ENCODE results near the gene TTC21A.

TTC21A gene

DNA sequence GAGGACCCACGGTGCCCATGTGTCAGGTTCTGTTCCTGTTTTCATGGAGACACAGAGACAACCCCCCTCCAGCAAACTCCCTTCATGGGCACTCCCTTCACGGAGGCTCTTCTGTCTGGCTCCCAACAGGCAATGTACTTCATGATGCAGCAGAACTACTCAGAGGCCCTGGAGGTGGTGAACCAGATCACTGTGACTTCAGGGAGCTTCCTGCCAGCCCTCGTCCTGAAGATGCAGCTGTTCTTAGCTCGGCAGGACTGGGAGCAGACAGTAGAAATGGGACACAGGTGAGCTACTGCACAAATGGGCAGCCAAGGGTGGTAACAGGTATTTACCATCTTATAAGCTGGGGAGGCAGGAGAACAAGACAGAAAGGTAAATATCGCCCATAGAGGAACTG, 7.0 kb downstream of the TTC21A start:
- no peak for DNase-seq (ENCODE audit: low read depth in 2 of 2)

DNA sequence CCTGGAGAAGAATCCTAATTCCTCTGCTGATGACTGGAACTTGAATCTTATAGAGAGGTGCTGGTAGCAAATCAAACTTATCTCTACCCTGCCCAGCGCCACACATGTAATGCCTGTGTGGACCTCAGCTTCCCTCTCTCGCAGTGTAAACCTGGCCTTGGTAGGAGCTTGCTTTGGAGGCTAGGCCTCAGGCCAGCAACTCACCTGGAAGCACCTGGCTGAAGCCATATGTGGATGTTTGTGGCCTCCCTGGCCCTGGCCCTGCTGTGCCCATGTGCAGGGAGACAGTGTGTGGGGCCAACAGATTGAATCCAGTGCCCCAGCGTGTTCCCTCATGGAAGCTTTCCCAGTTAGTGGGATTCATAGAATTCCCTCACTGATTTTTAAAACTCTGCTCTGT, 8.4 kb downstream of the TTC21A start:
- DNase-seq (ENCODE audit: low read depth in 2 of 2), result no peak

DNA sequence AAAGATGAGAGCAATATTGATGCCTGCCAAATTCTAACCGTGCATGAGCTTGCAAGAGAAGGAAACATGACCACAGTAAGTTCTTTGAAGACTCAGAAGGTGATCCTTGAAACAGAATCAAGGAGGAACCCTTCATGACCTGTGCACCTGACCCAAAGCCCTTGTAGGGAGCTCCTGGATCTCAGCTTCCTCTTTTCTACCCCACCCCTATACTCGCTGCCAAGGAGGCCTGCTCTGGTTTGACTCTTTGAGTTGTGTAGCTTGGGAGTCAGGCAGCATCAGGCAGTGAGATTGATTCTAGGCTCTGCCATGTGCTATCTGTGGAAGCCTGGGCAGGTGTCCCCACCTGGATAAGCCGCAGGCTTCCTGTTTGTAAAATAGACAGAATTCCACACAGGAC, 10.6 kb downstream of the TTC21A start:
- DNase-seq (ENCODE audit: low read depth in 2 of 2), result no peak

DNA sequence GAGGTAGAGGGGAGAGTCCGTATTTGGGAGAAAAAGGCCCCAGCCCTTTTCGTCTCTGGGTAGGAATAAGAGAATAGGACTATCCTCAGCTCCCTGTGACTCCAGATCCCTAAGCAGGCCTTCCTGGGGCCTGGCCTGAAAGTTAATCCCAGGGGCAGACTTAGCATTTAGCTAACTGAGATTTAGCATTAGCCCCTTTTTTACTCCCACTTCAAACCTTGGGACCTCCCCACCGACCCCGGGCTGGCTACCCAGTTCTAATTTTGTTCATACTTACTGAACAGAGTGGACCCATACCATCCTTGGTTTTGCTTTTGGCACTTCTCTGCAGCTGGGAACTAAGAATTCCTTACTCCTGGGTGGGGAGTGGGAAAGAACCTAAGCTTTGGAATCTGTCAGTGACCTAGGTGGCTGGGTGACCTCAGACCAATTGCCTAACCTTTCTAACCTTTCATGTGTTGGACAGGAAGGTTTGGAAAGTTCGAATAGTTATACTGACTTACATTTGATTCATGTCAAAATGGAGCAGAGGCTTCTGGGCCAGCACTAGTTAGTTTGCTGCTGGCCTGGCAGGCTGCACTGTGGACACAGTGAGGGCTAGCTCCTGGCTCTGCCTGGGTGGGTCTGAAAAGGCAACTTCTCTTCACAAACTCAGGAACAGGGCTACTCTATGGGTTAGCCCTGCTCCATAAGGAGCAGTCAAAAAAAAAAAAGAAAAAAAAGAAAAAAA, 11.6 kb downstream of the TTC21A start:
- no peak for DNase-seq (ENCODE audit: low read depth in 2 of 2)

DNA sequence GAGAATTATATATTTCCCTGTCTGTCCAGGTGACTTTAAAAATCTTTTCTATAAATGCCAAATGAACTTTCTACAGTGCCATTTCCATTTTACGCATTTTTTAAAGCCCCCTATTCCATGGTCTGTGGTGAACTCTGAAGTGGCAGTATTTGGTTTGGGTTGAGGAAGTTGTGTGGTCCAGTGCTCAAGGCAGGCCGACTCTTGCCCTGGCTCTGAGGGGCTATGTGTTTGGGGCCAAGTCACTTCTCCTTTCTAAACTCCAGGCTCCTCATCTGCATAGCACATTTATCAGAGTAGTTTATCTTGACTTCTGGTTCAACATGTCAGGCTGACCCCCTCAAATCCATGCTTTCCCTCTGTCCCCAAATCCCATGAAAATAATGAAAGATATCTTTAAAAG, 14.1 kb downstream of the TTC21A start:
- no peak for DNase-seq (ENCODE audit: low read depth in 2 of 2)

DNA sequence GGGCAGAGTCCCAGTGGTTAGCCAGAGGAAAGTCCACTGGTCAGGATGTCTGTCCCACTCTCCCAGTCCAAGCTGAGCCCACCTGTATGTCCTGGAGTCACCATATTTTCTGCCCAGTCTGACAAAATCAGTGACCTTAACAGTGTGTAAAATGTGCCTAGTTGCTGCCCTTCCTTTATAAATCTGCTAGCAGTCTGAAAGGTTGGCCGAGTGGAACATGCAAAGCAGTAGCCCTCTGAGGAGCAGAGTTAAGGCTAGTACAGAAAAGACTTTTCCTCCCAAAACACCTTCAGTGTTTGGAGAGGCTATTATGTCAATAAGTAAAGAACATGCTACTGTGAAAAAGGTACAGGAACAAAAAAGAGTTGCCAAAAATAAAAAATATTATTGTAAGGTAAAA, 15.3 kb downstream of the TTC21A start:
- DNase-seq (ENCODE audit: low read depth in 2 of 2), result no peak

DNA sequence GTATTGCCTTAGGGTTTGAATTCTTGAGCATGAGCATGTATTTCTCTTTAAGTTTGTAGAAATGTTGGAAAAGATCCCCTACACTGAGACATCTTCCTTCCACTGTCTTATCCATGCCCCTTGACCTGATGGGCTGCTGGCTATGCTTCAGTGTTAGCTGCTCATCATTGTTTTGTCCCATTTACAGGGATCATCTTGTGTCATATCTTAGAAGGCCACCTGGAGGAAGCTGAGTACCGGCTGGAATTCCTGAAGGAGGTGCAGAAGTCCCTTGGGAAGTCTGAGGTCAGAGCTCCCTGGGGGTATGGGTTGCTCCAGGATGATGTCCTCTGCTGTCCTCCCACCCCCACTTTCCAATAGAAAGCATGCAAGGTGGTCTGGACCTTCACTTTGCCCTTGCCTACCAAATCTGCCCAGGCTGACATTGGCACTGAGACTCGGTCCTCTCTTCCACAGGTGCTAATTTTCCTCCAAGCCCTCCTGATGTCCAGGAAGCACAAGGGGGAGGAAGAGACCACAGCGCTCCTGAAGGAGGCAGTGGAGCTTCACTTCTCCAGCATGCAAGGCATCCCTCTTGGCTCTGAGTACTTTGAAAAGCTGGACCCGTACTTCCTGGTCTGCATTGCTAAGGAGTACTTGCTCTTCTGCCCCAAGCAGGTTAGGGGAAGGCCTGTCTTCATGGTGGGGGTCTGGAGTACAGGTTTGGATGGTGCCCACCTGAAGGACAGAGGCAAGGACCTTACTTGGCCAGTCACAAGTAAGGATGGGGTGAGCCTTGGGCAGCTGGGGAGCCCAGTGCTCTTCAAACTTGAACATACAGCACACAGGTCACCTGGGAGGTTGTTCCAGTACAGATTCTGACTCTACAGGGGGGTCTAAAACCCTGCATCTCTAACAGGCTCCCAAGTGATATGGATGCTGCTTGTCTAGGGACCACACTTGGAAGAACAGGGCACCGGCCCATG, 17.7 kb downstream of the TTC21A start:
- no peak for DNase-seq (ENCODE audit: low read depth in 2 of 2)

DNA sequence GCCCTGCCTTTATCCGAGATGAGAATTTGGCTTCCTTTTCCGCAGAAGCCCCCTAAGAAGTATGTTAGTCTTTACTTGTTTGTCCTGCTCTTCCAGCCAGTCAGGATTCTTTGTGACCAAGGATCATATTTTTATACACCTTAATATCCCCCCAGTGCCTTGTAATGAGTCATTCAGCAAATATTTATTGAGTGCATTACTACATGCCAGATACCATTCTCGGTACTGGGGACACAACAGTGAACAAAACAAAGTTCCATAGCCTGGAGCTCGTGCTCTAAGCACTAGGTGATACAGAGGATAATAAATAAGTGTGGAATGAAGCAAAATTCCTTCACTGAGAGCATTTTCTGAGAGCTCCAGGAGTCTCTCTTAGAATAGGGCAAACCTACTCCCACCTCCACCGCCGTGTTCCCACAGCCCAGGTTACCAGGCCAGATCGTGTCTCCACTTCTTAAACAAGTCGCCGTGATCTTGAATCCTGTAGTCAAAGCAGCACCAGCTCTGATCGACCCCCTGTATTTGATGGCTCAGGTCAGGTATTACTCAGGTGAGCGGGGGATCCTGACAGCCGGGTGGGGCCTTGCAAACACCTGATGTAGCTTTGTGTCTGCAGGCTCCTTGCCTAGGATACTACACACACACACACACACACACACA, 18.5 kb downstream of the TTC21A start:
- DNase-seq (ENCODE audit: low read depth in 2 of 2), result no peak

DNA sequence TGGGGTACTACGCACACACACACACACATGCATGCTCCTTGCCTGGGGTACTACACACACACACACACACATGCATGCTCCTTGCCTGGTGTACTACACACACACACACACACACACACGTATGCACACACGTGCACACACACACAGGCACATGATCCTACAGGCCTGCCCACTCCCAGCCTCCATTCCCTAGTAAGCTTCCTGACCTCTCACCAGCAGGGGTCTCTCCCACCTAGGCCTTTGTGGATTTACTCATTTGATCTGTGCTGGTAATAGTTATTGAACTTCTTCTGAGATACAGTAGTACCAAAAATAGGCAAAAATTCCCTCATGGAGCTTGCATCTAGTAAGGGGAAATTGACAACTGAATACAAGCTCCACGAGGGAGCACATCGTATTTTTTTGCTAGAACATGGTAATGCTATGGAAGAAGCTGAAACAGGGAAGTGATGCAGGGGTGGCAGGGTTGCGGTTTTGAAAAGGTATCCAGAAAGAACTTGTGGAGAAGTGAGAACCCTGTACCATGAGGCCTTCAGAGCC, 19.1 kb downstream of the TTC21A start:
- no peak for DNase-seq (ENCODE audit: low read depth in 2 of 2)

DNA sequence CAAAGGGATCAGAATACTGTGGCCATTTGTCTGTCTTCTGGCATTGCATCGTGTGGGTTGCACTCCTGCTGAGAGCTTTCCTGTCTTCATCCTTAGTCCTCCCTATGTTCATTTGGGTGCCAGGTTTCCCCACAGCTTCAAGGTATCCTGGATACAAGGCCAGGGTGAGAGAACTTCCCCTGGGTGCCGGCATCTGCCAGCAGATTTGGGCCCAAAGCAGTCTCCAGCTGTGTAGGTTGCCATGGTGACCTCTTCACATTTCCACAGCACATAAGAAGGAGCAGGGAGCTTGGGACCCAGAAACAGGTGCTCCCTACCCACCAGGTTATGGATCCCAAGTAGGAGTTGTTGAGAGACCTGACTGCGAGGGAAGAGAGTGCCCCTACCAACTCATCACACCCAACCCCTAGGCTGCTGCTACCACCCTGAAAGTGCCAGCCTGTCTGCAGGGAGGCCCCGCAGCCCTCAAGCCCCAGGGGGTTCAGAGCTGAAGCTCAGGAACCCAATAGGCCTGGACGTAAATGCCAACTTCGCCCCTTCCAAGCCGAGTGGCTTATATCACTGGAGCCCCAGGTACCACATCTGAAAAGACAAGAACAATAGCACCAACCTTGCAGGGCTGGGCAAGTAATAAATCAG, 19.9 kb downstream of the TTC21A start:
- no peak for DNase-seq (ENCODE audit: low read depth in 2 of 2)

DNA sequence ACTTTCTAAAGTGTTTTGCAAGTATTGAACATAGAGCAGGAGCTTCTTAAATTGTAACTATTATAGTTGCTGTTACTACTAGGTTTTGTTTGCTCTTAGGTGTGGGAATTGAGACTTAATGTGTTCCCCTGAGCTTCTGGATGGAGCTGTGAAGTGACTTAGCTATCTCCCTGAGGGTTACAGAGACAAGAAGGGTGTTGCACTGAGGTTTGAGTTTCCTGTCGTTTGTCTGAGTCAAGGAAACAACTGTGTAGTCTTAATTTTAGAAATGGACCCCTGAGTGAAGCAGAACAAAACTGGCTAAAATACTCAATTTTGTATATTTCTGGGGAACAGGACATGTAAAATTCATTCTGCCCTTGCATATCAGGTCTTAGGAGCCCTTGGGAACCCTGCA, 20.4 kb downstream of the TTC21A start:
- no peak for DNase-seq (ENCODE audit: low read depth in 2 of 2)

DNA sequence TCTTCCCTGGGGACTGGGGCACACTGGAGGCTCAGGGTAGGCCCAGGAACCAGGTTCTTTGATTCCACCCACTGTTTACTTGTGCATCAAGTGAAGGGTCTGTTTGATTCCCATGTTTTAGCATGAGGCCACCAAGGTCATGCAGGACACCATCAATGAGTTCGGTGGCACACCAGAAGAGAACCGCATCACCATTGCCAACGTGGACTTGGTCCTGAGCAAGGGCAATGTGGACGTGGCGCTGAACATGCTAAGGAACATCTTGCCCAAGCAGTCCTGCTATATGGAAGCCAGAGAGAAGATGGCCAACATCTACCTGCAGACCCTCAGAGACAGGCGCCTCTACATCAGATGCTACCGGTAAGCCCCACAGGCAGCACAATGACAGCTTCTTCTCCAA, 21.5 kb downstream of the TTC21A start:
- no peak for DNase-seq (ENCODE audit: low read depth in 2 of 2)

DNA sequence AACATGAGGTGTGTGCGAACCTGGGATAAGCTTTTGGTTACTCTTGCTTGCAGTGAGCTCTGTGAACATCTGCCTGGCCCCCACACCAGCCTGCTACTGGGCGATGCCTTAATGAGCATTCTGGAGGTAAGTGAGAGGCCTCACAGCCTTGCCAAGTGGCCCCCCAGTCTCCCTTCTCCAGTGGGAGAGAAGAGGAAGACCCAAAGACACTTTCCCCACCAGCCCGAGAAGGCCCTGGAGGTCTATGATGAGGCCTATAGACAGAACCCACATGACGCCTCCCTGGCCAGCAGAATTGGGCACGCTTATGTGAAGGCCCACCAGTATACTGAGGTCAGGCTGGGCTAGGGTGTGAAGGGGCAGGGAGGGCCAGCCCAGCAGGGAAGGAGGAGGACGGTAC, 22.5 kb downstream of the TTC21A start:
- no peak for DNase-seq (ENCODE audit: low read depth in 2 of 2)

DNA sequence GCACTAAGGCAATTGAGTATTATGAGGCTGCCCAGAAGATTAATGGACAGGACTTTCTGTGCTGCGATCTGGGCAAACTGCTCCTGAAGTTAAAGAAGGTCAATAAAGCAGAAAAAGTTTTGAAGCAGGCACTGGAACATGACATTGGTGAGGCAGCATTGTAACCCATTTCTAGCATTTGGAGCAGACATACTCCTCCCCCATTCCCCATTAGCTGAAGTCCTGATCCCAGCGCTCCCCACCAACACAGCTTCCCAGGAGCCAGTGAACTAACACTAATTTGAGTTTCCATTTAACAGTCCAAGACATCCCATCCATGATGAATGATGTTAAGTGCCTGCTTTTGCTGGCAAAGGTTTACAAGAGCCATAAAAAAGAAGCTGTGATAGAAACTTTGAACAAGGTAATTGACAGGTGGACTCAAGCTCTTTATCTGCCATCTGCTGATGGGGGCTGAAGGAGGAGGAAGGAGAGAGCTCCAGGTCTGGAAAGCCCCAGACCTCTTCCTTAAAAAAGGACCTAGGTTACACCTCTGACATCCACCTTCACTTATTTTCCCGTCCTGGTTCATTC, 23.3 kb downstream of the TTC21A start:
- DNase-seq (ENCODE audit: low read depth in 2 of 2), result no peak

DNA sequence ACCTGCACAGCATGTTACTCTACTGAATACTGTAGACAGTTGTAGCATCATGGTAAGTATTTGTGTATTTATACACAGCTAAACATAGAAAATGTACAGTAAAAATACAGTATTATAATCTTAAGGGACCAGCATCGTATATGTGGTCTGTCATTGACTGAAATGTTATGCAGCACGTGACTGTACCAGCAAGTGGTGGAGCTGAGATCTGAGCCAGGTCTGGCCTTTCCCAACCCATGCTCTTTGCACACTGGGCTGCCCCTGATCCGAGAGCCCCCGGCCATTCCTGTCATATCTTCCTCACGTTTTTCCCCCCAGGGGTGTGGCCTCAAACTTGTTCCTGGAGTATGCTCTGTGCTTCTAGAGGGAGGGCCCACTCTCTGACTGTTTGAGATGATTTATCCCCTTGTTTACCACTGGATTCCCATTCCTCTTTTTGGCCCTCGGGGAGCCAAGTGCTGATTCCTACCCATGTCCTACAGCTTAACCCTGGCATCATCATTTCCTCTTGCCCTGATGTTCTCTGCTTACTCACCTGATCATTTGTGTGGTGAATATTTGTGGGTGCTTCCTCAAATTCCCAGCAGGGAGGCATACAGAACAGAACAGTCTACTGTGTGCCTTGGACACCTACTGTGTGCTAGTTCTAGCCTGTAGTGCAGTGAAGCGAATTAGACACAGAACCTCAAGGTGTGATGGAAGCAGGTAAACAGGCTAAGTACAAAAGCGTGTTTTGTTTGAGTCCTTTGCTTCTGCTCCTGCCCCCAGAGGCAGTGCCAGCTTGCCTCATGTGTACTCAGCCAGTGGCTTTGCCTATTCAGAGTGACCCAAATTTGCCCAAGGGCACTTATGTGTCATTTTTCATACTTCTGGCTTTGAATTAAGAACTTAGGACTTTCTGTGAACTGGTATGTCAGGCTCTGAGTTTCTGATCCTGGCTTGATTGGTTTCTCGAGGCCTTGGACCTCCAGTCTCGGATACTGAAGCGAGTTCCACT, 24.9 kb downstream of the TTC21A start:
- no peak for DNase-seq (ENCODE audit: low read depth in 2 of 2)

DNA sequence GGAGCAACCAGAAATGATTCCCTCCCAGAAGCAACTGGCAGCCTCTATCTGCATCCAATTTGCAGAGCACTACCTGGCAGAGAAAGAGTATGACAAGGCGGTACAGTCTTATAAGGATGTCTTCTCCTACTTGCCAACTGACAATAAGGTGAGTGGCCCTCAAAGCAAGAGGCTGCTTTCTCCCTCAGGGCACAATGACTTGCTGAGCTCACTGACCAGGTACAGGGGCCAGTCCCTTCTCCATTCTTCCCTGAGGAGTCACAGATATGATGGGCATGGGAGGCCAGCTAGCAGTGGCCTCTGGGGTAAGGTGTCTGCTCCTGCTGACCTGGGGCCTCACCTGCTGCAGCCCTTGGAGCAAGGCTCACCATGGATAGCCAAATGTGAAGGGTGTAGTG, 25.6 kb downstream of the TTC21A start:
- no peak for DNase-seq (ENCODE audit: low read depth in 2 of 2)

DNA sequence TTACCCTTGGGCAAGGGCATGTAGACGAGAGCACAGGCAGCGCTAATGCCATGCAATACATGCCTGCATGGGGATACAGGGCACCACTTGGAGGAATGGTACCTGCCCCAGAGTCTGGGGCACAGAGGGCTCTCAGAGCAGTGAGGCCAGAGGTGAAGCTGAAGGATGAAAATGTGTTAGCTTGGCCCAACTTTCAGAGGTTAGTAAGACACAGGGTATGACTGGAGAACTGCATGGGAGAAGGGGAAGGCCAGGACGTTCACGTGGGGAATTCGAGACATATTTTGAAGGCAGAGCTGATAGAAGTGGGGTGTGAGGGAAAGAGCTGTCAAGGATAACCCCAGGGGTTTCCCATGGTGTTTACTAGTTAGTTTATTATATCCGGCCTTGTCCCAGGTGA, 26.3 kb downstream of the TTC21A start:
- DNase-seq (ENCODE audit: low read depth in 2 of 2), result no peak

DNA sequence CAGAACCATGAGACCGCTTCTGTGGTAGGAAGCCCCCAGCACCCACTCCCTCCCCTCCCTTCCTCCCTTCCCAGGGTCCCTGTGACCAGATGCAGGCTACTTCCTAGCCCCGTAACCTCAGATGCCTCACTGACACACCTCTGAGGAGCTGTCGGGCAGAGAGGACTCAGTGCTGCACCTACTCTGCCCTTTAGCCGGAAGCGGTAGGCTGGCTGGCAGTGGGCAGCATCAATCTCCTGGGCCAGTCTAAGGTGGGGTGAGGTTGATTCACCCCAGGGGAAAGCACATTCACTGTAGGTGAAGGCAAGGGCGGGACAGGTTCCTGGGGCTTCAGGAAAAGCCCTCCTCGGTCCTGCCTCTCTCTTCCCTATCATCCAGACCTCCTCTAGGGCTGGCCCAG, 26.8 kb downstream of the TTC21A start:
- DNase-seq (ENCODE audit: low read depth in 2 of 2), result no peak

DNA sequence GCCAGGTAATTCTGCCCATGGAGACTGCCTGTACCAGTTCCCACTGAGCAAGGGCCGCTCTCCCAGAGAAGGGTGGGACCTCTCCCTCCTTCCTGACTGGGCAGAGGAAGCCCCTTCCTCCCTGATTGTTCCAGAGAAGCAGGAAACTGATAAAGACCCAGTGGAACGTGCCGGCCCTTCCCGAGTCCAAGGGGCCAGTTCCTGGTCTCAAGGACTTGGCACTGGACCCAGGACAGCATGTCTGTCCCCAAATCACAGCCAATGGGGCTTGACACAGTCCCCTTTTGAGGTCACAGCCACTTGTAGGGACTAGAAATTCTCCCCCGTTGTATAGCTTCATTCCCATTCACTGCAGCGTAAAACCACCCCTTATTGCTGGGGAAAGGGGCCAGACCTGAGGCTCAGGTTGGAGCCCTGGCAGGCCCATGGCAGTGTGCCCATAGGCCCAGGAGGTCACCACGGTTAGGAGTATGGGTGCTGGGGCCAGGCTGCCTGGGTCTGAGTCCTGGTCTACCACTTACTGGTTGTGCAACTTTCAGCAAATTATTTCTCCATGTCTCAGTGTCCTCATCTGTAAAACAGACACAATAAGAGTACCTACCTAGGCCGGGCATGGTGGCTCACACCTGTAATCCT, 27.8 kb downstream of the TTC21A start:
- no peak for DNase-seq (ENCODE audit: low read depth in 2 of 2)

Measured in stimulated activated CD8-positive, alpha-beta memory T cell treated with anti-CD3 and anti-CD28 coated beads, Interleukin-7, amount 100 ng/mL, for 4 hours (primary cell).